Activated CD8-positive, alpha-beta memory T cell treated with anti-CD3 and anti-CD28 coated beads for 48 hours (primary cell): ENCODE results near the gene MRPS27.
"Not testable (repeated sequence)": the region's sequence is repeated elsewhere in the genome, so short reads cannot be mapped to it uniquely, and the experiment has no call there.

Source experiments
- DNase-seq, 3 experiments: peaks; one replicate each; pipeline ENCODE4 v3.0.0-alpha.2; 2020; ENCODE audit warnings: low read depth in 2 of 3, low spot score in 2 of 3

Gene MRPS27

DNA sequence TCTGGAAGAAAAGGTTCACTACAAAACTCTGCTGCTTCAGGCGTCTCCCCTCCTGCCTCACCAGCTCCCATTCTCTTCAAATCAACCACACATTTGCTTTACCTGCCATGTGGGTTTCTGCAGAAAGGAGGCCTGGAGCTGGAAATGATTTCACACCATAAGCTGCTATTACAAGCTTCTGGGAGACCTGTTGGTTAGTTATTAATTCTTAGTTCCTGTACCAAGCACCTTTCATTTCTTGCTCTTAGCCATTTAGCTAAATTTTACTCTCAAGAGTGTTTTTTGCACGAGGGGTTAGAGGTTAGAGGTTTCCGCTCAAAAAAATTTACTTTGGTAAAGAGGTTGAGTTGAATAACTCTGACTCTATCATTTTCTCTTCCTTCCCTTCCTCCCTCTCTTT is 142.5 kb downstream of the MRPS27 start:
- DNase-seq: no peak

DNA sequence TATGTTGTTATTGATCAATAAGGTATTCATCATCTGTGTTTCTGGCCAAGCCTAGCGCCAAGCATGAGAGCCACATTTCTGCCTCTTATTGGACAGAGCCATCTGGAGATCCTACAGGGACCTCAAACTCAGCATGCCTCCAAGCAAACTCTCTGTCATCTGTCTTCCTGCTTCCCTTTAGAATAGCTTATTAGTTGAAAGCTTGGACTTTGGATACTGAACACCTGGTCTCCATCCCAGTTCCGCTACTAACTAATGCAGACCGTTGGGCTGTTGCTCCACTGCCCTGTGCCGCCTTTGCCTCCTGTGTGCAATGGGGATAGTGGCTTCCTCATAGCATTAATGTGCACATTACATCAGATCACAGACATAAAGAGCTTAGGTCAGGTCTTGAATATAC is 147.3 kb downstream of the MRPS27 start:
- no peak for DNase-seq

DNA sequence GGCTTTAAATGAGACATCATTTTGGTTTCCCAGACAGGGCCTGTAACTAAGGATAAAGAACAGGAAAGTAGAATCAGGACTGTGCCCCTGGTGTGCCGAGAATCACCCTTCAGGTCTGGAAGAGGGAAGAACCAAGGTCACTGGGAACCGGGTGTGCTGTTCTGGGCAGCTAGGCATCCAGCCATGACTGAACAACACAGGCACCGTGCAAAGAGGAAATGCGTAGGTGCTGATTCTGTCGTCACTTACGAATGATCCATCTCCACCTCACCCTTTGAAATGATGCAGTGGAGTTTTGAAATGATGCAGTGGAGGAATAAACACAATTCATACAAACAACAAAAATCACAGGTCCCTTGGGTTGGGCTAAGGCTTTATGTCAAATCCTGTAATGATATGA is 148.4 kb downstream of the MRPS27 start:
- DNase-seq: no peak

DNA sequence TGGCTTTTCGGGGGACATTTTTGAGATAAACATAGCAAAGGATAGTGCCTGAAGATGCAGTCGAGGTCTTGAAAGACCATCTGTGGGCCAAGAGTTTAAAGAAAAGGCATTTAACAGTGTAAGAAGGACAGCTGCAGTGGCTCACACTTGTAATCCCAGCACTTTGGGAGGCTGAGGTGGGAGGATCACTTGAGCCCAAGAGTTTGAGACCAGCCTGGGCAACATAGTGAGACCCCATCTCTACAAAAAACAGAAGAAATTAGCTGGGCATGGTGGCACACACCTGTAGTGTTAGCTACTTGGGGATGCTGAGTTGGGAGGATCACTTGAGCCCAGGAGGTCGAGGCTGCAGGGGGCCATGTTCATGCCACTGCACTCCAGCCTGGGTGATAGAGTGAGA is 148.9 kb downstream of the MRPS27 start:
- not testable (repeated sequence) for DNase-seq

DNA sequence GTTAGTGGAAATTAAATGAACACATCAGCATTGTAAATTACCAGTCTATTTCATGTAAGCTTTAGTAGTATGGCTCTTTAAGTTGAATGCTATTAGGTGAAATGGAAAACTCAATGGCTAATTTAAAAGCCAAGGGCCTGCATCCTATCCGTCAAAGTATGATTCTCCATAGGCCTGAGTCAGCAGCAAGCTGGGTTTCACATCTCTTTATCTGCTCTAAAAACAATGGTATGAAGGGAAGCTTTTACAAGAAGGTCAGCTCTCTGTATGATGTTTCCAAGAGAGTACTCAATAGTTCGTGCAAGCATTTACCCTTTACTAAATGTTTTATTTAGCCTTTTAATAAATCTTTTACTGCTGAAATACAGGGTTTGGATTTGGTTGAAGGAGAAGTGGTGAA is 149.9 kb downstream of the MRPS27 start:
- DNase-seq: no peak
